AG10803 (cell line): Measurements from ENCODE around the gene FNDC5.

Experiments used
- DNase-seq: peaks from one replicate; pipeline ENCODE4 v3.0.0; 2010; ENCODE audit warnings: low read depth
- H3K4me3 ChIP-seq: 2 replicates; pipeline ENCODE4 v1.5.1; 2011; ENCODE audit warnings: mild to moderate bottlenecking, low read length, control low read depth
- CTCF ChIP-seq: conservative IDR thresholded peaks from 2 replicates; pipeline ENCODE4 v1.5.1; 2011; ENCODE audit warnings: mild to moderate bottlenecking, low read length, control low read depth, inconsistent platforms

Gene FNDC5

GRCh38 chr1:32868085-32868484 lies 2.6 kb downstream of the FNDC5 start:
- DNase-seq = no peak
- H3K4me3 ChIP-seq = no peak overlapping the region
- no peak for TF ChIP-seq CTCF

- no peak for TF ChIP-seq CTCF
- no peak for DNase-seq
- no peak overlapping the region for H3K4me3 ChIP-seq
Measured at GRCh38 chr1:32867671-32868070, 3.0 kb downstream of the FNDC5 start.

GRCh38 chr1:32867151-32867550 lies 3.6 kb downstream of the FNDC5 start:
- no peak overlapping the region for H3K4me3 ChIP-seq
- DNase-seq = no peak
- TF ChIP-seq CTCF = no peak

- DNase-seq = no peak
- TF ChIP-seq CTCF = no peak
- no peak overlapping the region for H3K4me3 ChIP-seq
Measured at GRCh38 chr1:32865639-32866405, 4.9 kb downstream of the FNDC5 start.

GRCh38 chr1:32864375-32865019 lies 6.2 kb downstream of the FNDC5 start:
- no peak overlapping the region for H3K4me3 ChIP-seq
- TF ChIP-seq CTCF = no peak
- no peak for DNase-seq

GRCh38 chr1:32863881-32864245 lies 6.8 kb downstream of the FNDC5 start:
- H3K4me3 ChIP-seq = no peak overlapping the region
- no peak for TF ChIP-seq CTCF
- no peak for DNase-seq

- no peak for TF ChIP-seq CTCF
- DNase-seq = no peak
- H3K4me3 ChIP-seq = no peak overlapping the region
Measured at GRCh38 chr1:32863218-32863880, 7.4 kb downstream of the FNDC5 start.
